ENCODE data around the gene FMO3. TPM values are rescaled to one million over a fixed set of nuclear protein-coding genes. Genes with fewer than 3 reads are reported as not detected.

FMO3 gene
- polyA plus RNA-seq, 1 donor from 2014 or later = not detected

- no peaks in the 10 kb centered on the region for H3K9me2 ChIP-seq (ENCODE audit: insufficient read depth, low read length)
- H3K9me3 ChIP-seq (ENCODE audit: low read length) = no peaks in the 10 kb centered on the region
- no peak overlapping the region for H2AFZ ChIP-seq (ENCODE audit: low read depth, low read length)
- H3K79me2 ChIP-seq (replicated peaks; ENCODE audit: insufficient read depth, low read length) = no peaks in the 10 kb centered on the region
- H3K27ac ChIP-seq (ENCODE audit: low read length) = no peak overlapping the region
- H3K4me3 ChIP-seq (ENCODE audit: low read length) = no peak overlapping the region
- no peak for TF ChIP-seq TAF1 (IDR thresholded peaks at IDR 0.05; ENCODE audit: low read depth)
- TF ChIP-seq SMC3 (conservative IDR thresholded peaks at IDR 0.05; ENCODE audit: poor library complexity) = no peak
- TF ChIP-seq CTCF (IDR thresholded peaks at IDR 0.05; ENCODE audit: poor library complexity, severe bottlenecking) = no peak
- TF ChIP-seq RAD21 (conservative IDR thresholded peaks at IDR 0.05) = no peak
- TF ChIP-seq REST (IDR thresholded peaks at IDR 0.05; ENCODE audit: borderline replicate concordance) = no peak
- no peaks in the 10 kb centered on the region for H3K27me3 ChIP-seq (ENCODE audit: insufficient read depth, low read depth, low read length)
- no peak overlapping the region for H3K4me2 ChIP-seq (ENCODE audit: low read length)
- H3K36me3 ChIP-seq (ENCODE audit: insufficient read depth, low read length) = no peaks in the 10 kb centered on the region
- no peaks in the 10 kb centered on the region for H4K20me1 ChIP-seq (ENCODE audit: insufficient read depth)
- no peaks in the 10 kb centered on the region for H3F3A ChIP-seq (ENCODE audit: insufficient read depth, low read length, poor library complexity, severe bottlenecking)
- H3K9ac ChIP-seq (ENCODE audit: low read length) = no peak overlapping the region
These were observed 35.8 kb downstream of the FMO3 start for GRCh38 chr1:171126504-171126903.

DNA sequence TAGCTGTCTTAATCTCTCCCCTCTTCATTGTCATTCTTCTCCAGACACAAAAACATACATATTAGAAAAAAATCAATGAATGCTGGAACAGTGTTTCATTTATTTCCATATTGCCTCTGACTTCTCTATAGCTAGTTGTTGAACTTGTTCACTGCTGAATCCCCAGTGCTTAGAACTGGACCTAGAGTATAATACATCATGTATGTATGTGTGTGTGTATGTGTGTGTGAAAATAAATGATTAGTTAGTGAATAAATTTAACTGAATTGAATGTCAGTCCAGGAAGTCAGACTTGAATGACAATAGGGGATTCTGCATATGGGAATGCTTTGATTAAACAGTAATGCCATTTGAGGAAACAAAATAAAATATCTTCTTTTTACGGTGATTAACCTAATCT lies 36.4 kb downstream of the FMO3 start:
- TF ChIP-seq RAD21 (conservative IDR thresholded peaks at IDR 0.05) = no peak
- no peak for TF ChIP-seq REST (IDR thresholded peaks at IDR 0.05; ENCODE audit: borderline replicate concordance)
- TF ChIP-seq SMC3 (conservative IDR thresholded peaks at IDR 0.05; ENCODE audit: poor library complexity) = no peak
- TF ChIP-seq MXI1 (conservative IDR thresholded peaks at IDR 0.05; ENCODE audit: poor library complexity, severe bottlenecking) = no peak
- TF ChIP-seq CTCF (IDR thresholded peaks at IDR 0.05; ENCODE audit: poor library complexity, severe bottlenecking) = no peak
- TF ChIP-seq EZH2 (IDR thresholded peaks at IDR 0.05; ENCODE audit: borderline replicate concordance, insufficient read depth, low read length, poor library complexity, severe bottlenecking) = no peak
- TF ChIP-seq EP300 (conservative IDR thresholded peaks at IDR 0.05; ENCODE audit: poor library complexity, severe bottlenecking) = no peak
- TF ChIP-seq POLR2AphosphoS5 (IDR thresholded peaks at IDR 0.05) = no peak
- no peak for TF ChIP-seq TAF1 (IDR thresholded peaks at IDR 0.05; ENCODE audit: low read depth)
- Histone ChIP-seq H3K9ac (ENCODE audit: low read length) (no peak overlapping the region), H3K4me3 (ENCODE audit: low read length) (no peak overlapping the region), H3K27ac (ENCODE audit: low read length) (no peak overlapping the region), H3K79me2 (replicated peaks; ENCODE audit: insufficient read depth, low read length) (no peaks in the 10 kb centered on the region), H4K20me1 (ENCODE audit: insufficient read depth) (no peaks in the 10 kb centered on the region), H3K9me2 (ENCODE audit: insufficient read depth, low read length) (no peaks in the 10 kb centered on the region), H3K4me2 (ENCODE audit: low read length) (no peak overlapping the region), H3K9me3 (ENCODE audit: low read length) (no peaks in the 10 kb centered on the region), H3F3A (ENCODE audit: insufficient read depth, low read length, poor library complexity, severe bottlenecking) (no peaks in the 10 kb centered on the region), H2AFZ (ENCODE audit: low read depth, low read length) (no peak overlapping the region), H3K36me3 (ENCODE audit: insufficient read depth, low read length) (no peaks in the 10 kb centered on the region), H3K27me3 (ENCODE audit: insufficient read depth, low read depth, low read length) (no peaks in the 10 kb centered on the region)
